WERI-Rb-1 (cell line): Measurements from ENCODE around the gene SLC12A7.

Experiments used
- DNase-seq: peaks from one replicate; pipeline ENCODE4 v3.0.0-alpha.2; 2020
- H3K27ac ChIP-seq: fragments of 250-450 bp; sonication (Bioruptor Pico); 2 replicates; pipeline ENCODE4 v1.5.1; 2020; ENCODE audit warnings: mild to moderate bottlenecking, moderate library complexity
- H3K27me3 ChIP-seq: fragments of 250-450 bp; sonication (Bioruptor Pico); 2 replicates; pipeline ENCODE4 v1.5.1; 2021; ENCODE audit warnings: mild to moderate bottlenecking, low read depth, moderate library complexity; ENCODE audit not compliant: insufficient read depth, severe bottlenecking
- H3K36me3 ChIP-seq: fragments of 250-450 bp; sonication (Bioruptor Pico); 2 replicates; pipeline ENCODE4 v1.5.1; 2020; ENCODE audit warnings: mild to moderate bottlenecking, moderate library complexity
- H3K4me3 ChIP-seq: 2 replicates; pipeline ENCODE4 v1.5.1; 2011; ENCODE audit warnings: low read depth, mild to moderate bottlenecking, control low read depth, low read length
- H3K9me3 ChIP-seq: fragments of 250-450 bp; sonication (Bioruptor Pico); 2 replicates; pipeline ENCODE4 v1.5.1; 2021; ENCODE audit warnings: mild to moderate bottlenecking, moderate library complexity; ENCODE audit not compliant: severe bottlenecking
- CTCF ChIP-seq: IDR thresholded peaks from 2 replicates; pipeline ENCODE4 v1.5.1; 2011; ENCODE audit warnings: low read depth, mild to moderate bottlenecking, control low read depth, inconsistent platforms, low read length

SLC12A7 gene

GRCh38 chr5:1089146-1089545 lies 22.7 kb downstream of the SLC12A7 start:
- H3K36me3 ChIP-seq, result peaks cover 88% of the 10 kb centered on the region

GRCh38 chr5:1088726-1089125 lies 23.1 kb downstream of the SLC12A7 start:
- no peak overlapping the region for H3K4me3 ChIP-seq
- no peak for TF ChIP-seq CTCF
- no peak for DNase-seq
- H3K36me3 ChIP-seq, result peaks cover 88% of the 10 kb centered on the region
- H3K27ac ChIP-seq, result no peak overlapping the region
- no peaks in the 10 kb centered on the region for H3K9me3 ChIP-seq
- no peaks in the 10 kb centered on the region for H3K27me3 ChIP-seq

More at GRCh38 chr5:1089146-1089545, 22.7 kb downstream of the SLC12A7 start:
- Histone ChIP-seq H3K27me3 (no peaks in the 10 kb centered on the region), H3K27ac (no peak overlapping the region), H3K9me3 (no peaks in the 10 kb centered on the region), H3K4me3 (no peak overlapping the region)
- DNase-seq, result no peak
- no peak for TF ChIP-seq CTCF

- Histone ChIP-seq H3K9me3 (no peaks in the 10 kb centered on the region), H3K4me3 (no peak overlapping the region), H3K27me3 (no peaks in the 10 kb centered on the region), H3K27ac (no peak overlapping the region), H3K36me3 (peaks cover 87% of the 10 kb centered on the region)
- DNase-seq, result no peak
- no peak for TF ChIP-seq CTCF
These were observed 23.8 kb downstream of the SLC12A7 start for GRCh38 chr5:1088031-1088430.

- Histone ChIP-seq H3K36me3 (peaks cover 81% of the 10 kb centered on the region), H3K4me3 (no peak overlapping the region), H3K27ac (no peak overlapping the region), H3K27me3 (no peaks in the 10 kb centered on the region), H3K9me3 (no peaks in the 10 kb centered on the region)
- no peak for TF ChIP-seq CTCF
- DNase-seq, result no peak
These were observed 24.4 kb downstream of the SLC12A7 start for GRCh38 chr5:1087428-1087827.

- H3K9me3 ChIP-seq, result no peaks in the 10 kb centered on the region
- no peaks in the 10 kb centered on the region for H3K27me3 ChIP-seq
These were observed 25.0 kb downstream of the SLC12A7 start for GRCh38 chr5:1086871-1087270.

More at GRCh38 chr5:1086871-1087270, 25.0 kb downstream of the SLC12A7 start:
- Histone ChIP-seq H3K36me3 (peaks cover 75% of the 10 kb centered on the region), H3K4me3 (no peak overlapping the region), H3K27ac (no peak overlapping the region)
- no peak for TF ChIP-seq CTCF
- DNase-seq, result no peak
